Motor neuron (in vitro differentiated cells): Measurements from ENCODE around the gene XYLT2. TPM values are rescaled to one million over a fixed set of nuclear protein-coding genes. Genes with fewer than 3 reads are reported as not detected.
"Not testable (repeated sequence)": the region's sequence is repeated elsewhere in the genome, so short reads cannot be mapped to it uniquely, and the experiment has no call there.

Experiments used
- ATAC-seq, 8 experiments: fragments of 200-7000 bp; cut with Tn5 transposase; replicated peaks in 6 of 8; 2 replicates each; pipeline ENCODE4 v1.8.0; 2021; ENCODE audit warnings: mild to moderate bottlenecking in 8 of 8, moderate library complexity in 8 of 8
- H3K27ac ChIP-seq, 2 donors: fragments of 250-450 bp; sonication (Bioruptor Pico); 2 replicates each; pipeline ENCODE4 v1.9.0; 2021; ENCODE audit warnings: antibody characterized with exemption in 2 of 2, mild to moderate bottlenecking in 2 of 2, moderate library complexity in 1 of 2
- H3K4me1 ChIP-seq, 2 donors: fragments of 250-450 bp; sonication (Bioruptor Pico); replicated peaks in 1 of 2; 2 replicates each; pipeline ENCODE4 v1.6.1; 2021; ENCODE audit warnings: antibody characterized with exemption in 2 of 2, mild to moderate bottlenecking in 2 of 2, moderate library complexity in 1 of 2
- H3K4me3 ChIP-seq, 5 donors: fragments of 250-450 bp; sonication (Bioruptor Pico); 2 replicates each; pipeline ENCODE4 v1.9.0; 2021; ENCODE audit warnings: antibody characterized with exemption in 5 of 5, mild to moderate bottlenecking in 5 of 5, moderate library complexity in 4 of 5
- WGBS, 10 experiments: fragments of 450-650 bp; shearing (Covaris generic); methylation state at CpG; one replicate each; pipeline ENCODE4 v1.0.0; 2022; 5-methylcytosine and 5-hydroxymethylcytosine counted together
- in situ Hi-C, 9 experiments: fragments of 400-800 bp; cut with MboI; loops; one replicate each; pipeline ENCODE4 v1.15.0; 2021; ENCODE audit warnings: low sequenced_read_pairs in 9 of 9, low pct_unique_long_range_greater_than_20kb in 2 of 9; ENCODE audit not compliant: unreplicated experiment in 9 of 9
- total RNA-seq, 8 experiments: library from RNA; unstranded; fragments of 300-600 nt; gene quantifications; 2 replicates each; pipeline versions ENCODE4 v1.2.3 to v1.2.4, GENCODE V29; 2022

Gene XYLT2
- total RNA-seq, 8 experiments from 2014 or later, result 8.3 to 25.8 (median 10.9) TPM

DNA sequence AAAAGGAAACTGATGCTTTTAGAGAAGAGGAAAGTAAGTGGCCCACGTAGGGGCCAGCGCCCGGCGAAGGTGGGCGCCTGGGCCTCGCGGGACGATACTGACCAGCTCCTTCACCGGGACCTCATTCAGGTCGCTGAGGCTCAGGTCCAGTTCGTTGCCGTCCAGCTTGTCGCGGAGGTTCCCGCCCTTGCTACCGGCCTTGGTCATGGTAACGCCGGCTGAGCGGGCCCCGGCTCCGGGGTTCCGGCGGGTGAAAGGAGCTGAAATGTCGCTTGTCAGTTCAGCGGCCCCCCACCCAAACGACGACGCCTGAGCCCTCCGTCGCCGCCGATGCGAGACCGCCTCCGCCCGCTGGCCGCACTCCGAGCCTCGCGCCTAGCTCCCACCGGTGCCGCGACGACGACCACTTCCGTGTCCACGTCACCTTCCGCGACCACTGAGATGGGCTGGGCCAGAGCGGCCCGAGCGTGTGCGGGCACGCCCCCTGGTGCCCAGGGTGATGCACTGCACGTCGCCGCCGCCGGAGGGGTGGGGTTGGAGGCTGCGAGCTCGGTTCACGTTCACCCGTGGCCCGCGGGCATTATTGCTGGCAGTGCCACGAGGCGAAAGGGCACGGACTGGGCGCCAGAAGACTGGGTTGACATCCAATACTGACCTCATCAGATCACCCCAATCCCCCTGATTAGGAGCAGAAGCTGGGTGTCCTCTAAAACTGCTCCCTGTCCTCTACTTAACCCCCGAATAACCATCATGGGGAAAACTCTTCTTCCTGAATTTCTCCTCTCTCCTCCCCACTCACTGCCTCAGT lies 51.4 kb downstream of the XYLT2 start, which contains the start of gene LRRC59:
LRRC59 (minus strand) TSS at position 413 of the 808 bp plus-strand sequence; CDS start at position 207, 206 bp downstream.
- Histone ChIP-seq H3K27ac (peak within 1 kb of the TSS; percentile 82 to 96), H3K4me3 (peak within 1 kb of the TSS; percentile 77 to 100 (median 94)), H3K4me1 (peaks cover 10 to 12% of the 10 kb centered on the region in 2 donors)
- in situ Hi-C loops, result no loop called here
- ATAC-seq, result peak; percentile 75 to 97 (median 95)
- WGBS, 10 experiments, result 0 to 60% (median 0%) methylated on average over 1 to 11 of the region's 70 CpGs; no CpG with 5 or more reads in 5 of the 10 experiments

DNA sequence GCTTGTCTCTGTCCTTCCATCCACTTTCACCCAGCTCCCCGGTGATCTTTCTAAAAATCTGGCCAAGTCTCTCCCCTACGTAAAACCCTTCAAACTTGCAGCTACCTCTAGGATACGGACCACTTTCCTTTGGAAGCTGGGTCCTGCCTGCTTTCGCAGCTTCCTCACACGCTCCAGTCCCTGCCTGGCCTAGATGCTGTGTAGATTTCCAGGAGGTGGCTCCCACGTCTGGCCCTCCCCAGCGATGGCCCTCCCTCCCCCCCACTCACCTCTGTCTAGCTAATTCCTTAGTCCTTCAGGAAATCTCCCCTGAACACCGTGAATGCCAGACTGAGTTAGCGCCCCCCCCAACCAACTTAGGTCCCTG lies 52.0 kb downstream of the XYLT2 start:
- no peak overlapping the region for H3K4me3 ChIP-seq
- in situ Hi-C loops, result no loop called here
- 7 to 100% (median 91%) methylated on average over 1 to 5 of the region's 9 CpGs; no CpG with 5 or more reads in 4 of the 10 experiments for WGBS, 10 experiments
- no peak overlapping the region for H3K27ac ChIP-seq
- peaks cover 10 to 12% of the 10 kb centered on the region in 2 donors for H3K4me1 ChIP-seq
- ATAC-seq, result no peak

DNA sequence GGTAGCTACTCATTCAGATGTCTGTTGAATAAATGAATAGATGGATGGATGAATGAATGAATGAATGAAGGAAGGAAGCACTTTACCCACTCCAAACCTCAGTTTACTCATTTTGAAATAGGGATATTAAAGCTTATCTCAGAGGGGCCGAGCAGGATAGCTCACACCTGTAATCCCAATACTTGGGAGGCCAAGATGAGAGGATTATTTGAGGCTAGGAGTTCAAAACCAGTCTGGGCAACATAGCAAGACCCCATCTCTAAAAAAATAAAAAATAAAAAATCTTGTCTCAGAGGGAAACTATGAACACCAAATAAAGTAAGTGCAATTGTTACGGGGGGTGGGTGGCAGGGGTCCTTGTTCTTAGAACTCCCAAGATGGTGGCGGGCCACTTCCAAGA lies 52.7 kb downstream of the XYLT2 start:
- 13 to 100% (median 70%) methylated on average over 1 to 2 of the region's 3 CpGs; no CpG with 5 or more reads in 4 of the 10 experiments for WGBS, 10 experiments
- H3K4me1 ChIP-seq, result peaks cover 10 to 12% of the 10 kb centered on the region in 2 donors
- H3K4me3 ChIP-seq, H3K27ac ChIP-seq, ATAC-seq, in situ Hi-C loops: not testable (repeated sequence)

DNA sequence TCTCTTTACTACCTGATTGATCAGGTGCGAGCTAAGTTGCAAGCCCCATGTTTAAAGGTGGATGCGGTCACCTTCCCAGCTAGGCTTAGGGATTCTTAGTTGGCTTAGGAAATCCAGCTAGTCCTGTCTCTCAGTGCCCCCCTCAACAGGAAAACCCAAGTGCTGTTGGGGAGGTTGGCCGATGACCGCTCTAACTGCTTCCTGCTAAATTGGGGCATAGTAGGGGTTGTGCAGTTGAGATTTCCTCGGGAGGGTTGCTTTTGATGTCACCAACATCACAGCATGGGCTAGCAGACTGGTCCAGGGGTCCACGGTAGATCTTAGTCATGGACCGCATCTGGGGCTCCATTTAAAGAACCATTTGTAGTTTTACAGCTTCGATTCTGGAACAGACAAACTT lies 53.7 kb downstream of the XYLT2 start:
- H3K4me3 ChIP-seq, in situ Hi-C loops, H3K27ac ChIP-seq, ATAC-seq: not testable (repeated sequence)
- peaks cover 10 to 12% of the 10 kb centered on the region in 2 donors for H3K4me1 ChIP-seq
- 82 to 100% (median 93%) methylated on average over 2 to 6 of the region's 8 CpGs; no CpG with 5 or more reads in 5 of the 10 experiments for WGBS, 10 experiments

DNA sequence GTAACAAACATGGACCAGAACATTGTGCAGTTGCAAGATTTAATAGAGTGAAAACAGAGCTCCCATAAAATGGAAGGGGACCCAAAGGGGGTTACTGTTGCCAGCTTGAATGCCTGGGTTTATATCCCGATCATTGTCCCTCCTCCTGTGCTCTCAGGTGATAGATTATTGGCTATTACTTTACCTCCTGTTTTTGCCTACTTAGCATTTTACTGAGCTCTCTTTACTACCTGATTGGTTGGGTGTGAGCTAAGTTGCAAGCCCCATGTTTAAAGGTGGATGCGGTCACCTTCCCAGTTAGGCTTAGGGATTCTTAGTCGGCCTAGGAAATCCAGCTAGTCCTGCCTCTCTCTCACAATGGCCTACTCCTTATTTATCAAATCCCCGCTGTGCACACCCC lies 59.4 kb downstream of the XYLT2 start:
- in situ Hi-C loops, result not testable (repeated sequence)

DNA sequence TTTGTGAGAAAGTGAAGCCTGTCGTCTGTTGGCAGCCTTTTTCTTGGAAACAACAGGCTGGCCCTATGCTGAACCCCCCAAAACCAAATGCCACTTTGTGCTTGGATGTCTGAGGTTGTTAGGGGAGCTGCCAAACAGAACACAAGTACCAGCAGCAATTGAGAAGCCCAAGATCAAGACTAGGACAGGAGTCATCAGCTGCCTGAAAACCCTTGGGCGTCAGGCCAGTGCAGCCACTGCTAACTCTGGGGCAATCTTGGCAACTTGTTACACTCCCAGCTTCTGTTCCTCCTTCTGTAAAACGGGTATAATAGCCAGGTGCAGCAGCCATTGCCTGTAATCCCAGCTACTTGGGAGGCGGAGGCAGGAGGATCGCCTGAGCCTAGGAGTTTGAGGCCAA lies 60.7 kb downstream of the XYLT2 start:
- ATAC-seq, result no peak
- H3K4me3 ChIP-seq, result no peak overlapping the region
- 11 to 47% (median 29%) methylated on average over 1 to 4 of the region's 5 CpGs; no CpG with 5 or more reads in 2 of the 10 experiments for WGBS, 10 experiments
- in situ Hi-C loops, result no loop called here
- H3K27ac ChIP-seq, result no peak overlapping the region
- no peaks in the 10 kb centered on the region for H3K4me1 ChIP-seq

More for the DNA sequence above, 59.4 kb downstream of the XYLT2 start:
- not testable (repeated sequence) for H3K4me3 ChIP-seq, H3K27ac ChIP-seq, H3K4me1 ChIP-seq, ATAC-seq
- WGBS, 10 experiments, result 17 to 100% (median 47%) methylated on average over 1 to 3 of the region's 4 CpGs; no CpG with 5 or more reads in 5 of the 10 experiments

DNA sequence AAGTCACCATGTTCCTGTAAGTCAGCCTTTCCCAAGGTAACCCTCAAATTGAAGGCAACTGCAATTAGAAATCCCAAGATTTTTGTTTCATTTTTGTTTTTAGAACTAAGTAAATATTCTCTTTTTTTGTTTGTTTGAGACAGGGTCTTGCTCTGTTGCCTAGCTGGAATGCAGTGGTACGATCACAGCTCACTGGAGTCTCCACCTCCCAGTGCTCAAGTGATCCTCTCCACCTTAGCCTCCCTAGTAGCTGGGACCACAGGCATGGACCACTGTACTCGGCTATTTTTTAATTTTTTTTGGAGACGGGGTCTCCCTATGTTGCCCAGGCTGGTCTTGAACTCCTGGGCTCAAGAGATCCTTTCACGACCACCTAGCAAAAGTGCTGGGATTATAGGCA lies 62.0 kb downstream of the XYLT2 start:
- no peak for ATAC-seq
- Histone ChIP-seq H3K4me1 (no peaks in the 10 kb centered on the region), H3K4me3 (no peak overlapping the region), H3K27ac (no peak overlapping the region)
- WGBS, 10 experiments, result 60 to 90% (median 83%) methylated on average over 1 to 3 of the region's 4 CpGs; no CpG with 5 or more reads in 3 of the 10 experiments
- in situ Hi-C loops, result no loop called here

Other genes starting within 250 kb of the XYLT2 start
- gene SAMD14, start 216.0 kb upstream of the XYLT2 start, total RNA-seq, result 10 to 100 TPM in 5 of 8 experiments, 1 to 10 TPM in 3; 2.1 to 19.4 (median 10.8) TPM
- gene PPP1R9B, start 195.4 kb upstream of the XYLT2 start, total RNA-seq, result 10 to 100 TPM; 19.7 to 43.3 (median 29.6) TPM
- 1 to 10 TPM in 3 of 8 experiments, under 1 TPM in 3, not detected in 2; 0.22 to 3.4 (median 1.1) TPM for gene SGCA, start 180.1 kb upstream of the XYLT2 start, total RNA-seq
- 100 to 1,000 TPM in 1 of 8 experiments, 10 to 100 TPM in 2, 1 to 10 TPM in 2, under 1 TPM in 3; 0.54 to 614 (median 7.1) TPM for gene COL1A1, start 144.5 kb upstream of the XYLT2 start, total RNA-seq
- under 1 TPM in 5 of 8 experiments, not detected in 3; 0.18 to 0.64 (median 0.38) TPM for gene TMEM92, start 71.7 kb upstream of the XYLT2 start, total RNA-seq
- 100 to 1,000 TPM in 3 of 8 experiments, 10 to 100 TPM in 5; 54.3 to 138 (median 94.4) TPM for gene MRPL27, start 27.1 kb downstream of the XYLT2 start, total RNA-seq
- 10 to 100 TPM in 2 of 8 experiments, 1 to 10 TPM in 5, under 1 TPM in 1; 0.66 to 14.5 (median 5.7) TPM for gene EME1, start 27.1 kb downstream of the XYLT2 start, total RNA-seq
- gene LRRC59, start 51.4 kb downstream of the XYLT2 start, total RNA-seq, result 100 to 1,000 TPM in 3 of 8 experiments, 10 to 100 TPM in 5; 44.5 to 143 (median 74.3) TPM
- 10 to 100 TPM in 3 of 8 experiments, 1 to 10 TPM in 5; 1.6 to 31.1 (median 5.6) TPM for gene ACSF2, start 80.1 kb downstream of the XYLT2 start, total RNA-seq
- gene CHAD, start 122.8 kb downstream of the XYLT2 start, total RNA-seq, result 1 to 10 TPM in 3 of 8 experiments, under 1 TPM in 5; 0.11 to 3.0 (median 0.66) TPM
- 10 to 100 TPM; 13.0 to 44.7 (median 20.0) TPM for gene RSAD1, start 132.7 kb downstream of the XYLT2 start, total RNA-seq
- 1 to 10 TPM in 4 of 8 experiments, under 1 TPM in 3, not detected in 1; 0.71 to 2.8 (median 1.2) TPM for gene MYCBPAP, start 162.3 kb downstream of the XYLT2 start, total RNA-seq
- under 1 TPM; 0.16 to 0.90 (median 0.54) TPM for gene EPN3, start 186.6 kb downstream of the XYLT2 start, total RNA-seq
- 10 to 100 TPM in 6 of 8 experiments, 1 to 10 TPM in 2; 5.4 to 64.4 (median 25.4) TPM for gene SPATA20, start 201.0 kb downstream of the XYLT2 start, total RNA-seq
- gene CACNA1G, start 214.6 kb downstream of the XYLT2 start, total RNA-seq, result 1 to 10 TPM in 3 of 8 experiments, under 1 TPM in 5; 0.17 to 4.2 (median 0.62) TPM